CD4-positive, alpha-beta T cell (primary cell): Measurements from ENCODE around the gene YES1. TPM values are rescaled to one million over a fixed set of nuclear protein-coding genes. Genes with fewer than 3 reads are reported as not detected.
"Not testable (repeated sequence)": the region's sequence is repeated elsewhere in the genome, so short reads cannot be mapped to it uniquely, and the experiment has no call there.

ENCODE experiments used
- ATAC-seq: fragments of 200-7000 bp; cut with Tn5 transposase; one replicate; pipeline ENCODE4 v1.10.0; 2022; ENCODE audit warnings: mild to moderate bottlenecking; ENCODE audit not compliant: poor library complexity
- CTCF ChIA-PET: fragments of 350-600 bp; sonication (Branson Sonifier 250); formaldehyde crosslinking; loops from one replicate; lab custom pipeline; 2021; ENCODE audit warnings: antibody characterized with exemption, inconsistent platforms; lab: Charles Lee
- POLR2A ChIA-PET: fragments of 350-600 bp; sonication (Branson Sonifier 250); formaldehyde crosslinking; loops from one replicate; lab custom pipeline; 2021; ENCODE audit warnings: antibody characterized with exemption, inconsistent platforms; lab: Charles Lee
- DNase-seq, 14 experiments: peaks; one replicate each; pipeline ENCODE4 v3.0.0-alpha.2; 2013 to 2020; ENCODE audit warnings: mixed read lengths in 2 of 14
- H3K27ac ChIP-seq, 2 donors: one replicate each; pipeline versions ENCODE4 v1.5.1 to v1.7.0; 2013; ENCODE audit warnings: low read length in 2 of 2, low read depth in 1 of 2, mild to moderate bottlenecking in 1 of 2
- H3K27me3 ChIP-seq, 2 experiments: 1 replicate in 1 of 2; 2 replicates in 1 of 2; pipeline versions ENCODE4 v1.6.1 to v1.7.0; 2013; ENCODE audit warnings: low read length in 2 of 2, control low read depth in 1 of 2, mild to moderate bottlenecking in 1 of 2, moderate library complexity in 1 of 2; ENCODE audit not compliant: insufficient read depth in 2 of 2, control insufficient read depth in 1 of 2
- H3K36me3 ChIP-seq: one replicate; pipeline ENCODE4 v1.6.1; 2013; ENCODE audit warnings: low read length, control low read depth; ENCODE audit not compliant: insufficient read depth
- H3K4me1 ChIP-seq: one replicate; pipeline ENCODE4 v1.6.1; 2013; ENCODE audit warnings: low read length, control low read depth; ENCODE audit not compliant: insufficient read depth
- H3K4me3 ChIP-seq: one replicate; pipeline ENCODE4 v1.5.1; 2013; ENCODE audit warnings: mild to moderate bottlenecking, low read length, moderate library complexity
- H3K9me3 ChIP-seq, 2 experiments: 1 replicate in 1 of 2; 2 replicates in 1 of 2; pipeline versions ENCODE4 v1.6.1 to v1.7.0; 2013; ENCODE audit warnings: low read length in 2 of 2, mild to moderate bottlenecking in 2 of 2, control low read depth in 1 of 2, moderate library complexity in 1 of 2; ENCODE audit not compliant: control insufficient read depth in 1 of 2, insufficient read depth in 1 of 2
- H3K27ac Mint-ChIP-seq: one replicate; pipeline ENCODE4 v1.8.0; 2020; ENCODE audit warnings: mixed read lengths
- H3K27me3 Mint-ChIP-seq: one replicate; pipeline ENCODE4 v1.8.0; 2021; ENCODE audit warnings: mixed read lengths
- H3K36me3 Mint-ChIP-seq: one replicate; pipeline ENCODE4 v1.8.0; 2021; ENCODE audit warnings: low read depth, mixed read lengths
- H3K4me1 Mint-ChIP-seq: one replicate; pipeline ENCODE4 v1.8.0; 2021; ENCODE audit warnings: low read depth, mixed read lengths
- H3K4me3 Mint-ChIP-seq: one replicate; pipeline ENCODE4 v1.8.0; 2020; ENCODE audit warnings: mild to moderate bottlenecking, mixed read lengths
- H3K9me3 Mint-ChIP-seq: one replicate; pipeline ENCODE4 v1.8.0; 2020; ENCODE audit warnings: mixed read lengths
- CTCF ChIP-seq: fragments of 200-600 bp; IDR thresholded peaks from one replicate; pipeline ENCODE4 v1.8.0; 2022; ENCODE audit warnings: antibody characterized with exemption, mild to moderate bottlenecking
- intact Hi-C, 2 experiments: fragments of 100-400 bp; cut with DNase I in 1 of 2; cut with micrococcal nuclease in 1 of 2; formaldehyde crosslinking; loops; one replicate each; pipeline versions ENCODE4 v1.15.1 to v1.9.0; 2023 to 2025; cut with DNase I, micrococcal nuclease
- total RNA-seq, 174 experiments: library from RNA in 2 of 174; stranded (reverse) in 2 of 174; gene quantifications; one replicate each; pipeline ENCODE4 v1.2.3 and lab custom pipeline; 2021 to 2026

The YES1 gene
- total RNA-seq, 2 experiments from 2014 or later = 17.6 to 19.8 TPM

- H3K27ac ChIP-seq = no peak overlapping the region
- intact Hi-C loops = no loop called here
- TF ChIP-seq CTCF = no peak
- H3K4me1 ChIP-seq = no peaks in the 10 kb centered on the region
- no peaks in the 10 kb centered on the region for H3K27me3 Mint-ChIP-seq
- peaks cover 49% of the 10 kb centered on the region for H3K4me1 Mint-ChIP-seq
- POLR2A ChIA-PET = no interaction called here
- H3K4me3 ChIP-seq = no peak overlapping the region
- H3K36me3 Mint-ChIP-seq = peaks cover 7% of the 10 kb centered on the region
- H3K9me3 ChIP-seq = no peaks in the 10 kb centered on the region
- ATAC-seq = no peak
- no peak for DNase-seq
- H3K4me3 Mint-ChIP-seq = no peak overlapping the region
- no peaks in the 10 kb centered on the region for H3K27me3 ChIP-seq
- CTCF ChIA-PET = interaction anchor here (0.6 to 1.4 kb wide), 2 partner anchors 53 to 1747 kb away, joined by 3 to 4 read pairs; no protein-coding TSS in a partner anchor
- H3K9me3 Mint-ChIP-seq = no peaks in the 10 kb centered on the region
- H3K36me3 ChIP-seq = no peaks in the 10 kb centered on the region
- no peak overlapping the region for H3K27ac Mint-ChIP-seq
Measured at GRCh38 chr18:777021-777420, 35.0 kb downstream of the YES1 start.

GRCh38 chr18:776044-776443 is 36.0 kb downstream of the YES1 start:
- H3K36me3 ChIP-seq, H3K4me3 Mint-ChIP-seq, H3K27me3 ChIP-seq, H3K9me3 ChIP-seq, DNase-seq, CTCF ChIA-PET, POLR2A ChIA-PET, intact Hi-C loops, H3K4me1 ChIP-seq, ATAC-seq, H3K4me3 ChIP-seq, H3K27ac ChIP-seq, H3K36me3 Mint-ChIP-seq, H3K27me3 Mint-ChIP-seq, H3K27ac Mint-ChIP-seq, H3K9me3 Mint-ChIP-seq: not testable (repeated sequence)
- H3K4me1 Mint-ChIP-seq = peaks cover 41% of the 10 kb centered on the region

- Histone ChIP-seq H3K27ac (no peak overlapping the region), H3K4me3 (no peak overlapping the region), H3K9me3 (no peaks in the 10 kb centered on the region), H3K36me3 (no peaks in the 10 kb centered on the region), H3K27me3 (no peaks in the 10 kb centered on the region), H3K4me1 (no peaks in the 10 kb centered on the region)
- Mint-ChIP-seq H3K9me3 (no peaks in the 10 kb centered on the region), H3K4me3 (no peak overlapping the region), H3K36me3 (peaks cover 12% of the 10 kb centered on the region), H3K27ac (no peak overlapping the region), H3K27me3 (no peaks in the 10 kb centered on the region), H3K4me1 (peaks cover 47% of the 10 kb centered on the region)
- intact Hi-C loops = no loop called here
- DNase-seq (no peak), ATAC-seq (no peak)
- no peak for TF ChIP-seq CTCF
- POLR2A ChIA-PET = no interaction called here
- CTCF ChIA-PET = no interaction called here
Measured at GRCh38 chr18:774811-775210, 37.2 kb downstream of the YES1 start.

- H3K4me1 Mint-ChIP-seq = peaks cover 46% of the 10 kb centered on the region
- peaks cover 15% of the 10 kb centered on the region for H3K36me3 Mint-ChIP-seq
- H3K27ac ChIP-seq = no peak overlapping the region
- ATAC-seq (no peak), DNase-seq (no peak)
- no peak for TF ChIP-seq CTCF
- H3K4me3 ChIP-seq = no peak overlapping the region
- H3K27ac Mint-ChIP-seq = no peak overlapping the region
- no peaks in the 10 kb centered on the region for H3K9me3 ChIP-seq
- H3K27me3 Mint-ChIP-seq = no peaks in the 10 kb centered on the region
- H3K36me3 ChIP-seq = no peaks in the 10 kb centered on the region
- CTCF ChIA-PET = no interaction called here
- H3K4me1 ChIP-seq = no peaks in the 10 kb centered on the region
- H3K27me3 ChIP-seq = no peaks in the 10 kb centered on the region
- POLR2A ChIA-PET = no interaction called here
- no peak overlapping the region for H3K4me3 Mint-ChIP-seq
- intact Hi-C loops = no loop called here
- no peaks in the 10 kb centered on the region for H3K9me3 Mint-ChIP-seq
Measured at GRCh38 chr18:773980-774624, 37.9 kb downstream of the YES1 start.
